HG02973 (cell line): Measurements from ENCODE around the gene SURF2.
"Not testable (repeated sequence)": the region's sequence is repeated elsewhere in the genome, so short reads cannot be mapped to it uniquely, and the experiment has no call there.

Experiments
- ATAC-seq: cut with Tn5 transposase; IDR thresholded peaks from one replicate; pipeline ENCODE4 v1.9.1; 2021; ENCODE audit warnings: moderate library complexity; ENCODE audit not compliant: unreplicated experiment

The SURF2 gene

DNA sequence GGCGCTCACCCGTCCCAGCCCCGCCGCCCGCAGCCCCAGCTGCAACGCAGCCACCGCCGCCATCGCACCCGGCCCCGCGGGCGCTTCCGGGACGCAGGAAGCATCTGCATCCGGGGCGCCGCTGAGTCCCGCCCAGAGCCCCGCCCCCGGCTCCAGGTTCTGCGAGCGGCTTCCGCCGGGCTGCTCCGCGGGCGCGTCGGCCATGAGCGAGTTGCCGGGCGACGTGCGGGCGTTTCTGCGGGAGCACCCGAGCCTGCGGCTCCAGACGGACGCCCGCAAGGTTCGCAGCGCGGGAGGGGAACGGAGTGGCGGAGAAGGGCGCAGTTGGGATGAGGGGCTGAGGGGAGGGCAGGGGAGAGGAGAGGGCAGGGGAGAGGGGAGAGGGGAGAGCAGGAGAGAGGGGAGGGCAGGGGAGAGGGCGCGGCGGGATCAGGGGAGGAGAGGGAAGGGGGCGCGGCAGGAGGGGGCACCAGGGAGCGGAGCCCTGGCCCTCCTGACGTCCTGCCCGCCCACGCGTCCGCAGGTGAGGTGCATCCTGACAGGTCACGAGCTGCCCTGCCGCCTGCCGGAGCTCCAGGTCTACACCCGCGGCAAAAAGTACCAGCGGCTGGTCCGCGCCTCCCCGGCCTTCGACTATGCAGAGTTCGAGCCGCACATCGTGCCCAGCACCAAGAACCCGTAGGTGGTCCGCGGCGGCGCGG, at the start of gene SURF2, which contains the start of gene SURF1:
SURF2 (plus strand) TSS at position 160 of the 701 bp plus-strand sequence; CDS start at position 203, 43 bp downstream.
SURF1 (minus strand) TSS at position 97 of the 701 bp plus-strand sequence; CDS start at position 63, 34 bp downstream.
- no peak for ATAC-seq

DNA sequence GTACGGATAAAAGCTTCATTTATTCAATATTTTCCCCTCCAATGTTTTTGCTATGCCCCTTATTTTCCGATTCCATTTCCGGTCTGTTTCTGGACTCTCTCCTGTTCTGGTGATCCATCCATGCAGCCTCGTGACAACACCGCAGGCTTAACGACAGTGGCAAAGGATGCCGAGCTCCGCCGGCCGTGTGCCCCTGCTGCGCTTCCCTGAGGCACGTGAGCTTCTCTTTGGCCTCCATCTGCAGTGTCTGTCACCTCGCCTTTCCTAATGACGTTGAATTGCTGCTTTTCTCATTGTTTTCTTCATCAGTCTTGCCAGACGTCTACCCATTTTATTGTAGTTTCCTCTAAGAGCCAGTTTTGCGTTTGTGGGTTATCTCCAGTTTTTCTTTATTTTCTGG, 49.0 kb upstream of the SURF2 start:
- no peak for ATAC-seq

DNA sequence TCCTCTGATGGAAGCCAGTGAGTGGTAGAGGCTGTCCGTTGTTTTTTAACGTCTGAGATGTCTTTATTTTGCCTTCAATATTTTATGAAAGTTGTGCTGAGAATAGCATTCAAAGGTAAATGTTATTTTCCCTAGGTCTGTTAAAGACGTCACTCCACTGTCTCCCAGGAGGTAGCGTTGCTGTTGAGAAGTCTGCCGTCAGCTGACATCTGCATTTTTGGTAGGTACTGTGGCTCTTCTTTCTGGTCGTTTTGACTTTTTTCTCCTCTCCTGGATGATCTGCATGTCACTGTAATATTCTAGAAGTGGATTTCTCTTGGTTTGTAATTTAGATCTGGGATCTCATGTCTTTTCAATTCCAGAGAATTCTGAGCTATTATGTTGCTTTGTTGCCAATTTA, 46.7 kb upstream of the SURF2 start:
- ATAC-seq = no peak

DNA sequence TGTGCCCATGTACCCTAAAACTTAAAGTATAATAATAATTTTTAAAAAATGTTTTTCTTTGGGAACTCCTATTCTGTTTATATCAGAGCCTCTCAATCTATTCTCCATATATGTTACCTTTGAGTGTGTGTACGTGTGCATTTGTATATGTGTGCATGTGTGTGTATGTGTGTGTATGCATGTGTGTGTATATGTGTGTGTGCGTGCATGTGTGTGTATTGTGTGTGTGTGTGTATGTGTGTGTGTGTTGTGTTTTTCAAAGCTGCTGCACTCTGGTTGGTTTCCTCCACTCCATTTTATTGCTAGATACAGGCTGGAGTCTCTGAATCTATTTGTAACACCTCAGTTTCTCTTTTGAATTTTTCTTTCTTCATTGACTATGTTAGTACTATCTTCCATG, 40.4 kb upstream of the SURF2 start:
- ATAC-seq = no peak

DNA sequence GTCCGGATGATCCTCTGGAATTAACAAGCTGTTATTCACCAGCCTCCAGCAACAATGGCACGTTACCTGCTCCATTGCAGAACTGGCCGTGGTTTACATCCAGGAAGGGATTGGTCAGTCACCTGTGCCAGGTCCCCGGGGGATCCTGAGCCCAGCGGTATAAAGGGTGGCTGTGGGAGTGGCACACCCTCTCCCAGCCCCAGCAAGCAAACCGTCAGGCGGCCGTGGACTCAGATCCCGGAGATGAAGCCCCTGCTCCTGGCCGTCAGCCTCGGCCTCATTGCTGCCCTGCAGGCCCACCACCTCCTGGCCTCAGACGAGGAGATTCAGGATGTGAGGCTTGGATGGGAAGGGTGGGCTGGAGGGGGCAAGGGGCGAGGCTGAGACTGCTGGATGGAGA, 38.8 kb upstream of the SURF2 start:
- ATAC-seq = not testable (repeated sequence)

DNA sequence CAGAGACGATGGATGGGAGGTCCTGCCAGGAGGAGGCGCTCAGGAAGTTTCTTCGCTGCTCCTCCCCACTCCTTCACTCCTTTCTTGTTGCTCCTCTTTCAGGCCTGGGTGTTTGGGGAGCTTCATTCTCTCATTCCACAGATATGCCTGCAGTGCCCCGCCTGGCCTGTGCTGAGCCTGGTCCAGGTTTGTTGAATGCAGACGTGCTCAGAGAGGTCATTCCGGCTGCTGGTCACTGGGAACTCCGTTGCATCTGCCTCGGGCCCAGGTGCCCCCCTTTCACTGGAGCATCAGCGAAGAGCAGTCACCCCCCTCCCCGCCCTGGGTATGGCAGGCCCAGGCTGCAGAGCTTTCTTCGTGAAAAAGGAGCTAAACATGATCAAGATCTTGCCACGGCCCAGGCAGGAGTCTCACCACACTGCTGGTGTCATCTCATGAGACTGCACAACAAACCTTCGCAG, 35.9 kb upstream of the SURF2 start:
- ATAC-seq = no peak

DNA sequence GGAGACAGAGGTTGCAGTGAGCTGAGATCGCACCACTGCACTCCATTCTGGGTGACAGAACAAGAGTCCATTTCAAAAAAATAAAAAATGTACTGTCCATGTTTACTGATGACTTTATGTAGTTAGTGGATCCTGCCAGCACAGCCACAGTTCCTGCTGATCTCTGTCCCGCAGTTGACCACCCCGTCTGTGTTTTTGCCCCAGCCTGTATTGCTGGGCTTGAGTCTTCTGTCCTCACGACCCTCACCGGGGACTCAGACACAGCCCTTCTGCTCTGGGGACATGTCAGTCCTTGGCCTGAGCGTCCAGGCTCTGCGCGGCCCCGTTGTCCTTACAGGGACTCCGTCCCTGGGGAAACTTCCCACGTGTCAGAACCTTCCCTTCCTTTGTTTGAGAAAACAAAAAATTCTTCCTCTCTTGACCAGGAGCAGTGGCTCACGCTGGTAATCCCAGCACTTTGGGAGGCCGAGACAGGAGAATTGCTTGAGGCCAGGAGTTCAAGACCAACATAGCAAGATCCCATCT, 34.9 kb upstream of the SURF2 start:
- ATAC-seq = no peak

DNA sequence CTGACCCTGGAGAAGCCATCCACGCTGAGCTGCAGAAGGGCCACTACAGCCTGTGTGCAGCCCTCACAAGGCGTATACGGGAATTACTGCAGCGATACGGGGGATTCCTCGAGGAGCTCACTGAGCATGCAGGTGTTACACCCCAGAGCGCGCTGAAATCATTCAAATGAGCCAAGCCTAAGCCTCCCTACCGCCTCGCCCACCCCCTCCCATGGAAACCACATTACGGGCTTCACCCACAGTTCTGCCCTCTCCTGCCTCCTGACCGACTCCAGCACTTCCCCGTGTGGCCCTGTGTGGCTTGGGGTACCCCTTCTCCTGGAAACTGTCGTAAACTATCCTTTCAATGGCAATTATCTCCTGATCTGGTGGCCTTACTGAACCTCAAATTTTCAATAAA, 33.6 kb upstream of the SURF2 start:
- ATAC-seq = no peak

DNA sequence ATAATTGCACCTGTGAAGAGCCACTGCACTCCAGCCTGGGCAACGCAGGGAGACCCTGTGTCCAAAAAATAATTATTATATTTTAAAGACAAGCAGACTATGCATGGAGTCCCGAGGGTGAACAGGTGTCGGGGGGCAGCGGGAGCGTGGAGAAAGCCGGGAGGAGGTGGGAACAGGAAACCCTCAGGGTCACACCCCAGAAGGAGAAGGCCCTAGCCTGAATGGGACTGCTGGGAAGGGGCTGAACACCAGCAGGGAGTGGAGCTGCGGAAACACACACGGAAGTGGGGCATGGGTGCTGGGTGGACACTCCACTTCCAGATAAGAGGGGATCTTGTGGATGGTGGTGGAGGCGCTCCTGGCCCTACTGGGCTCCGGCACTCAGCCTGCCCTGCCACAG, 33.1 kb upstream of the SURF2 start:
- ATAC-seq = no peak

DNA sequence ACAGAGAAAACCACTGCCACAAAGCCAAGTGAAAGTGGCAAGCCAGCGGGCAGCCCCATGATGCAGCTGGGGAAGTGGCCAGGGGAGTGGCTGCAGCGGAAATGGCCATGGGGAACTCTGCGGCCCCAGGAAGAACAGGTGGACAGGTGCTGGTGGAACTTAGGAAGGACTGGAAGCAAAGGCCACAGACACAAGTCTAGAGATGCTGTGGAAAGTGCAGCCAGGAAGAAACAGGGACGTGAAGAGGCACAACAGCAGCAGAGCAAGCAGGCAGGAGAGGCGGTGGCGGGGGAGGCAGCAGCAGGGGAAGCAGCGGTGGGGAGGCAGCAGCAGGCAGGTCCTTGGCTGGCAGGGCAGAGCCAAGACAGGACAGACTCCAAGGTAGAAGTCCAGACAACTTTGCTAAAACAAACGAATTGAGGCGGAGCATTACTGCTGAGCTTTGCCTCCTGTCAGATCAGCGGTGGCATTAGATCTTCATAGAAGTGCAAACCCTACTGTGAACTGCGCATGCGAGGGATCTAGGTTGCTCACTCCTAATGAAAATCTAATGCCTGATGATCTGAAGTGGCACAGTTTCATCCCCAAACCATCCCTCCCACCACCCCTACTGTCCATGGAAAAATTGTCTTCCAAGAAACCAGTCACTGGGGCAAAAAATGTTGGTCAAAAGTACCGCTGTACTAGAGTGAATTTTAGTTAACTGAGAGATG, 32.2 kb upstream of the SURF2 start:
- ATAC-seq = no peak

DNA sequence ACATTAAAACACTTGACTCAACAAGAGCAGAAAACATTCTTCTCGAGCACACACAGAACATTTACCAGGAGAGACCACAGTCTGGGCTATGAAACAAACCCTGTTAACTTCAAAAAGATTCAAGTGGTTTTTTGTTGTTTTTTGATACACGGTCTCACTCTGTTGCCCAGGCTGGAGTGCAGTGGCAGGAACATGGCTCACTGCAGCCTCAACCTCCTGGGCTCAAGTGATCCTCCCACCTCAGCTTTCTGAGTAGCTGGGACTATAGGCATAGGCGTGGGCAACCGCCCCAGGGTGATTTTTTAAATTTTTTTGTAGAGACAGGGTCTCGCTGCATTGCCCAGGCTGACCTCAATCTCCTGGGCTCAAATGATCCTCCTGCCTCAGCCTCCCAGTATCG, 29.3 kb upstream of the SURF2 start:
- ATAC-seq = not testable (repeated sequence)

DNA sequence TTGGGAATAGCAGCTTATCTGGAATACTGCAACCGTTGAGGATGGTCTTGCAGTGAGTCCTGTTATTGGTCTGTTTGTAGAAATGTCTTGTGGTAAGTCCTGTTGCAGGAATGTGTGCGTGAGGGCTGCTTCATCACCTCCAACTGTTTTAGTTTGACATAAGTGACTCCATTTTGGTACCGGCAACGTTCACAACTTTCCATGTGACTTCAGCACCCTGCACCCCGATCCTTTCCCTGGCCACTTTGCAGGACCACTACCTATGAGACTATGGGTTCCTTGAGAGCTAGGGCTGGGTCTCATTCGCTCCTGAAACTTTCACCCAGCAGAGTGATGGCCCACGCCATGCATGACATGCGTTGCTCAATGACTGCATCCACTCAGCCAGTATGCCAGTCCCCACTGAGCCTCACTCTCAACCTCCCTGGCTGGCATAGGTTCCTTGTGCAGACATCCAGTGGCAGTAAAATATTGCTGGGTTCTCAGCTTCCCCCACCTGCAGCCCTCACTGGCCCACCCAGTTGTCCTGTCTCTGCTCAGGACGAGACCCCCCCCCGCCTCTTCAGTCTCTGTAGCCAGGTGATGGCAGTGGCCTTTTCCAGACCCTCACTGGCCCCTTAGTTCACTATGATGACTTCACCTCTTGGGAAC, 28.4 kb upstream of the SURF2 start:
- no peak for ATAC-seq

DNA sequence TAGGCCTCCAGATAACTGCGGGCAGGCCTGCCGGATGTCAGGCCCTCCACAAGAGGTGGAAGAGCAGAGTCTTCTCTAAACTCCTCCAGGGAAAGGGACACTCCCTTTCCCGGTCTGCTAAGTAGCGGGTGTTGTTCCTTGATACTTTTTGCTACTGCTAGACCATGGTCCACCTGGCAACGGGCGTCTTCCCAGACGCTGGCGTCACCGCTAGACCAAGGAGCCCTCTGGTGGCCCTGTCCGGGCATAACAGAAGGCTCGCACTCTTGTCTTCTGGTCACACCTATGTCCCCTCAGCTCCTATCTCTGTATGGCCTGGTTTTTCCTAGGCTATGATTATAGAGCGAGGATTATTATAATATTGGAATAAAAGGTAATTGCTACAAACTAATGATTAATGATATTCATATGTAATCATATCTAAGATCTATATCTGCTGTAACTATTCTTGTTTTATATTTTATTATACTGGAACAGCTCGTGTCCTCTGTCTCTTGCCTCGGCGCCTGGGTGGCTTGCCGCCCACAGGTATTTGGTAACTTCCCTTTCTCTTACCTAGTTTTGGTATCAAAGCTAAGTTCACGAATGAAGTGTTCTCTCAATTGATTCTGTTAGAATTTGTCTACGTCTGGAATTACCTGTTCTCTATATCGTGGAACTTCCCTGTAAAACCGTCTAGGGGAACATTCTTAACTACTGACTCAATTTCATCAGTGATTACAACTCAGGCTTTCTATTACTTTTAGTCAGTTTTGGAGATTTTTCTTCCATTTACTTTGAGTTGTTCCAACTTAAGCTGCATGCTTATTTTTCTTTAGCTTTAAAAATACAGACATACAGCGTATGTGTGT, 26.8 kb upstream of the SURF2 start:
- not testable (repeated sequence) for ATAC-seq

DNA sequence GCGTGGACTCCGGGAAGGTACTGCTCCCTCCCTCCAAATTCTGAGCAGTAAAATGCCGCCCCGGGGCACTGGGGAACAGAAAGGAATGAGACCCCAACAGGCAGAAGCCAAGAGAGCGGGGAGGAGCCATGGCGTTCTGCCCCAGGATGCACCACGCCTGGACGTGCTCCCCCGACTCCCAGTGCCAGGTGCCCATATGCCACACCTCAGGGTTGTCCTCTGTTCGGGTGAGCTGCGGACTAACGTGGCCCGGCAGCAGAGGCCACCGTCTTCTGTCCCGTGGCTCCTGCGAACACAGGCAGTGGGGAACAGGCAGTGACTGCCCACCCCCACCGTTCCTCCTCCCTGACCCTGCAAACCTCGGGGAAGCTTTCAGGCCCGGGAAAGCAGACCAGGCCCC, 25.1 kb upstream of the SURF2 start:
- no peak for ATAC-seq

DNA sequence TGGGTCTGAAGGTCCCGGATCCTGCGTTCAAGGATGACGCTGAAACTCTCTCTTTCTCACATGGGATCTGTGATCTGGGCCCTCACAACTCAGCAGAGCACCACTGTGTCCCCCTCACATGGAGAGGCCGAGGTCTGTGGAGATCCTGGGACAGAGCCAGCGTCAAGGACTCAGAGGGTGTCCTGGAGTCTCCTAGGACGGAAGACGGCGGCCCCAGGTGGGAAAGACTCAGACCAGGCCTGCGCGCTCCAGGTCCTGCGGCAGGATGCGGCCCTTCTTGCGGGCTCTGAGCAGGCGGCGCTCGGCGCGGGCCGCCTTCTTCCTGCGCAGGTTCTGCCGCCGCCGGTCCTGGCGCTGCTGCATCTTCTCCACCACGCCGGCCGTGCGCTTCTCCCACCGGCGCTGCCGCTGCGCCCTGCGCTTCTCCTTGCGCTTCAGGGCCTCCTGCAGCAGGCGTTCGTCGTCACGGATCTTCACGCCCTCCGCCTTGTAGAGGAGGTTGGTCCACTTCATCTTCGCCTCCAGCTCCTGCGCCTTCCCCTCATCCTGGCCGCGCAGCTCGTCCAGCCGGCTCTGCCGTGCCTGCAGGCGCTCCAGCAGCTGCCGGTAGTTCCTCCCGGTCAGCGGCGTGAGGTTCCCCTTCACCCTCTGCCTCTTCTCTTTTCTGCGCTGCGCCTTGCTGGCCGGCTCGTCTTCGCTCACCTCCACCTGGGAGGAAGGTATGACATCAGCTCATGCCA, 24.5 kb upstream of the SURF2 start:
- no peak for ATAC-seq

DNA sequence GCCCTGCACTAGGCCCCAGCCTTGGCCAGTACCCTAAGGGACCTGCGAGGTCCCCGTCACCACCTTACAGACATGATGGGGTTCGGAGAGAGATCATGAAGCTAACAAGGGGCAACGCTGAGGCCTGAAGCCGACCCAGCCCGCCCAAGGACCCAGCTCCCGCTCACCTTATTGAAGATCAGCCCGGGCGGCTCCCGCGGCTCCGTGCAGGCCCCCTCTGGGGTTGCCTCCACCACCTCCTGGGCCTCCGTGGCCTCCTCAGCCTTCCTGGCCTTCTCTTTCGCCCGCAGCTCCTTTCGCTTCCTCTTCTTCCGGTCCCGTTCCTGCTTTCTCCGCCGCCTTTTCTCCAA, 24.0 kb upstream of the SURF2 start:
- no peak for ATAC-seq

DNA sequence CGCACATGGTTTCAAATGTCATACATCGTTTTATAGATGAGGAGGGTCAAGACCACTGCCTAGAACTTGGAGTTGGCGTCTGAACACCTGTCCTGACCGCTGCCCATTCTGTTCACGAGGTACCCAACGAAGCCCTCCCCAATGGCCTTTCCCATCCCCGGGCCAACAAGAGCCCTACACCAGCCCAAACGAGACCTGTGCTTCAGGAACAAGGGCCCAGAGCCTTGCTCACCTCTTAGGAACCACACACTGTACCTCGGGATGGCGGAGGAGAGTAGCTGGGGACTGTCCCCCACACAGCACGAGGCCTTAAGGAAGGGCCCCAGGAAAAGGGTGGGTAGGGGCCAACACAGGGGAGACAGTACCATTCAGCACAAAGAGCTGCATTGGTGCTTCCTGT, 23.3 kb upstream of the SURF2 start:
- ATAC-seq = no peak

DNA sequence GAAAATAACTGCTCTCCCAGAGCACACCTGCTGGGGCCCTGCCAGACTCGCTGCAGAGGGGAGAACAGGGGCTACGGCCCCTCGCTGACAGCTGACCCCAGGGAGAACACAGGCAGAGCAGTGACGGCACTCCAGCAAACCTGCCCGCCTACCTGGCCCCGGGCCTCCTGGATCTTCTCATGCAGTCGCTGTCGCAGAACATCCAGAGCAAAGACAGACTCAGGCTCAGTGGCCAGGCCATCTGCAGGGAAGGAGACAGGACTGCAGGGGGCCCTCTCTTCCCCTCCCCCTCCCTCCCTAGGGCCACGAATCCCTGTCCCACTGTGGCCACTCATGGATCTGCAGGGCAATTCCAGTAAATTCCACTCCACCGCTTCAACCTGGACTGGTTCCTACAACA, 22.8 kb upstream of the SURF2 start:
- no peak for ATAC-seq

DNA sequence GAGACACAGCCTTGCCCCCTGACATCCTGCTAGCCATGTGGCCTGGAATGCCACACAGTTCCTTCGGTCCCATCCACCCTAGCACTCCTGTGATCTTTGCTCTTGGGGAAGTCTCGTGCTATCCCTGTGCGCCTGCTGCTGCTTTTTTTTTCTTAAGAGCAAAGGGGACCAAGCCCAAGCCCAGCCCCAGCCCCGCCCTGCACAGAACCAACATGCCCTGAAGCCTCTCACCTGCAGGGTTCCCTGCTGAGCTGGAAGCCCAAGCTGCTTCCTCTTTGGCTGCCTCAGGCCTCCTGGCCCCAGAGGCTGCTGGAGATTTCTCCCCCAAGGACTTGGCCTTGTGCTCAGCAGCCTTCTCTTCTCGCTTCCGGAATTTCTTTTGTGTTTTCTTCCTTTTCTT, 22.2 kb upstream of the SURF2 start:
- no peak for ATAC-seq

DNA sequence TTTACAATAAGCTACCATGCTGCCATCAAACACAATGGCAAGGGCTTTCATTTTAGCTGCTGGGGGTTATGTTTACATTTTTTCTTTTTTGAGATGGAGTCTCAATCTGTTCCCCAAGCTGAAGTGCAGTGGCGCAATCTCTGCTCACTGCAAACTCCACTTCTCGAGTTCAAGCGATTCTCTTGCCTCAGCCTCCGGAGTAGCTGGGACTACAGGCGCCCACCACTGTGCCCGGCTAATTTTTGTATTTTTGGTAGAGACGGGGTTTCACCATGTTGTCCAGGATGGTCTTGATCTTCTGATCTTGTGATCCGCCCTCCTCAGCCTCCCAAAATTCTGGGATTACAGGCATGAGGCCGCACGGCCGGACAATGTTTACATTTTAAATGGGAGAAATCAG, 21.5 kb upstream of the SURF2 start:
- ATAC-seq = not testable (repeated sequence)
